COLO668 (cell line): ENCODE results near the gene PTAFR.

Experiments used
- DNase-seq: peaks from one replicate; lab custom pipeline; 2025; ENCODE audit not compliant: unreplicated experiment; lab: John Stamatoyannopoulos, UW

PTAFR gene

GRCh38 chr1:28178690-28179485, 2.4 kb upstream of the PTAFR start:
- no peak for DNase-seq

GRCh38 chr1:28175955-28176485, 470 bp downstream of the PTAFR start:
- DNase-seq: no peak

DNA sequence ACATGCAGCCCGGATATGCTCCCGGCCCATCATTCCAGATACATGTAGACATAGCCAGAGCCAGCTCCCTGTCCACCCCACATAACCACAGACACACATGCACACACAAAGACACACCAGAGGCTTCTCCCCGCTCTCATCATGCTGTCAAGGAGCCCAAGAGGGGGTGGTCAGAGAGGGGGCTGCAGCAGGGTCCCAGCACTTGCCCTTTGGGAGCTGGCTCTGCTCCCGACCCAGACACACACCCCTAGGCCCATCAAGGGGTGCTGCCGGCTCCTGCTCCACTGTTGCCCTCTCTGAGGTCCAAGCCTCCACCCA, 2.6 kb downstream of the PTAFR start:
- no peak for DNase-seq

GRCh38 chr1:28173151-28173979, 3.1 kb downstream of the PTAFR start:
- no peak for DNase-seq

DNA sequence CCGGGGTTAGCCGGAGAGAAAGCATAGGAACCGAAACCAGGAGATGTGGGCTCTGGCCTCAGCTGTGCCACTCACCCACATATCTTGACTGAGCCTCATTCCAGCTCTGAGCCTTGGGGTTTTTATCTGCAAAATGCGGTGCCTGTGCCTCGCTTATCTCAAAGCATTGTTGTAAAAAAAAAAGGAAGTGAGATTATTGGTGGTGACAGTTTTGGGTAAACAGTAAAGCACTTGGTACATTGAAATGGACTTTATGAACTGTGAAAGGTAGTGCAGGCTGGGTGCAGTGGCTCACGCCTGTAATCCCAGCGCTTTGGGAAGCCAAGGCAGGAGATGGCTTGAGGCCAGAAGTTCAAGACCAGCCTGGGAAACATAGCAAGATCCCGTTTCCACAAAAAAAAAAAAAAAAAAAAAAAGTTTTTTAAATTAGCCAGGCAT, 3.8 kb downstream of the PTAFR start:
- no peak for DNase-seq

DNA sequence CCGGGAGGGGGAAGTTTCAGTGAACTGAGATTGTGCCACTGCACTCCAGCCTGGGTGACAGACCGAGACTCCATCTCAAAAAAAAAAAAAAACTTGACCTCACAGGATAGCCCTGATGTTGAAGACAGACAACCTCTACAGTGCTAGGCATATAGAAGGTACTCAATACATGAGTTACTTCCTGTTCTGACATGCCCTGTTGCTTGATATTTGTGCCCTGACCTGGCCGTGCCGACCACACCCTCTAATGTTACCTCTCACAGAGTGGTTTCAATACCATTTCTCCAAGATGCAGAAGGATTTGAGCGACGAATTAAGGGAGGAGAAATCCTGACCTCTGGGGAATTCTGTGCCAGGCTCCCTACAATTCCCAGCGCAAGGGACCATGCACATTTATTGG, 5.2 kb downstream of the PTAFR start:
- no peak for DNase-seq

DNA sequence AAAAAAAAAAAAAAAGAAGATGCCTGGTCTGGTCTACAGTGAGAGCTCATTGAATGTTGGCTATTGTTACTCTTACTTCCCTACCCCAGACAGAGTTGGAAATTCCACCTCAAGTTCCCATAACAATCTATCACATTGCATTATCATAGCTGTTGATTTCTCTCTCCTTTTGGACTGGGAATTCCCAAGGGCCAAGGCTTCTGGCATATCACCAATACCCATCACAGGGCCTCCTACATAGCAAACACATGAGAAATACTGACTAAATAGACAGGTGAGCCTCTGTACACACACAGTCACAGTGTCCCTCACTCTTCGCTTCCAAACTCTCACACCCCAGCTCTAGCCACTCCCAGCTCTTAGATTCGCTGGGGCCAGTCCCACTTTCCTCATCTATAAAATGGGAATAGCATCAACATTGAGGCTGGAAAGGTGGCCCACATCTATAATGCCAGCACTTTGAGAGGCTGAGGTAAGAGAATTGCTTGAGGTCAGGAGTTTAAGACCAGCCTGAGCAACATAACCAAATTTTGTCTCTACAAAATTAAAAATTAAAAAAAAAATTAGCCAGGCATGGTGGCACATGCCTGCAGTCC, 6.4 kb downstream of the PTAFR start:
- no peak for DNase-seq

DNA sequence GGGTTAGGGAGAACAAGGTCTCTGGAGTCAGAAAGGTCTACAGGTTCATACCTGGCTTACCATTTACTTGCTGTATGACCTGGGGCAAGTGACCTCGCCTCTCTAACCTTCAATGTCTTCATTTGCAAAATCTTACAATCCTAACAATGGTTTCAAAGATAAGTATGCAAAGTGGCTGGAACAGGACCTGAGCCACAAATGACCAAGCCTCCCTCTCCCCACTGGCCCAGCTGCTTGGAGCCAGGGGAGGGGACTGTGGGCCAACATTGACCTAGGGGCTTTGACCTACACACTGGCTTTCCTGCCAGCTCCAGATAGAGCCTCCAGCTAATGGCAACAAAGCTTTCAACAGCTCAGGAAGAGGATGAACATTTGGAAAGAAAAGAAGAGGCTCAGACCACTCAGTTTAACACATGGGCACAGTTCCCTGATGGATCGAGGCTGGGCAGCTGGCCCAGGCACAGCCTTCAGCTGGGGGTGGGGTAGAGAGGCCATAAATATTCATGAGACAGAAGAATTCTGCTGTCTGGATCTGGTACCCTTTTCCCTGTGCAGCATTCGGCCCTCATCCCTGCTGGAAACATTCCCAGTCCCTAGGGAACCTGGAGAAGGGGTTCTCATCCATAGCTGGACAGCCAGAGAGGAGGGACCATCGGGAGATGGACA, 12.9 kb downstream of the PTAFR start:
- no peak for DNase-seq

DNA sequence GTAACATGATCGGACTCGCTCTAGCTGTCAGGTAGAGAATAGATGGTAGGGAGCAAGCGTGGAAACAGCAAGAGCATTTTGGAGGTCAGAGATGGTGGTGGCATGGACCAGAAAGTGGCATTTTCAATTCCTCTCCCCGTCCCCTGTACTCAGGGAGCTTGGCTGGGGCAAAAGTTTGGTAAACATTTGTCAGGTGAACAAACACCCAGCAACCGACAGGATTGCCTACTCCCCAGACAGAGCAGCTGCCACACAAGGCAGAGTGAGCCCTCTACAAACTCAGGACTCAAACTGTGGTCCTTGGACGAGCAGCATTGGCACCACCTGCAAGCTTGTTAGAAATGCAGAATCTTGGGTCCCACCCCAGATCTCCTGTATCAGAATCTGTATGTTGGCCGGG, 14.3 kb downstream of the PTAFR start:
- peak; percentile 32 for DNase-seq

DNA sequence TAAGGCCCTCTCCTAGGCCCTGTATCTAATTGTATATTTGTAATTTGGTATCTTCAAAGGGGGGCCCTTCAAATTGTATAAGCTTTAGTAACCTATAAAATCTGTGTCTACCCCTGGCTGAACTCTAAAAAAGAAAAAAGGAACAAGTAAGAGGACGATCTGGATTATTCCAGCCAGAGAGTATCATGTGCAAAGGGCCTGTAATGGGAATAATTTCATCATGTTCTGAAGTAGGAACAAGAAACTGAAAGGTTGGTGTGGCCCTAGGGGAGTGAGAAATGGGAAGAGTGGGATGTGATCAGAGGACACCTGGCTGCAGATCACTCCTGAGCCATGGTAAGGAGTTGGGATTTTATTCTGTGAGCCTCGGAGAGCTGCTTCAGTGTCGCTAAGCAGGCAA, 14.7 kb downstream of the PTAFR start:
- DNase-seq: no peak

DNA sequence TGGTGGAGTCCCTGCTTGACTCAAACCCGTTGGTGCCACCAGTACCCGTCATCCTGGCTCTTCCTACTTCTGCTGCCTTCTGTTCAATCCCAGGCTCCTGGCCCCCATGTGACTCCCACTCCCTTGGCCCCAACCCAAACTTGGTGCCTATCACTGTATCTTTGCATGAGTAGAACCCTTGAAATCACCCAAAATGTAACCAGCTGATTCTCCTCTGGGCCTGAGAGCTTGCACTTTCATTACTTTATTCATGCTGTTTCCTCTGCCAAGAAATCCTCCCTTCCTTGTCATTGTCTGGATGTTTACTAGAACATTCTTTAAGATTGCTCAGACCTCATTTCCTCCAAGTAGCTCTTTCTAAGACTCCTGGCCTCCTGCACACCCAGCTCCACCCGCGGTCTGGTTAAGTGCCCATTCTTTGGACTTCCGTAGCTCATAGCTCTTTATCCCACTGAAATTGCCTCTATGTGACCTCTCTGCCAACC, 15.7 kb downstream of the PTAFR start:
- DNase-seq: no peak

GRCh38 chr1:28159680-28160079, 16.8 kb downstream of the PTAFR start:
- DNase-seq: no peak

- no peak for DNase-seq
Observed at GRCh38 chr1:28159243-28159642, 17.2 kb downstream of the PTAFR start.

DNA sequence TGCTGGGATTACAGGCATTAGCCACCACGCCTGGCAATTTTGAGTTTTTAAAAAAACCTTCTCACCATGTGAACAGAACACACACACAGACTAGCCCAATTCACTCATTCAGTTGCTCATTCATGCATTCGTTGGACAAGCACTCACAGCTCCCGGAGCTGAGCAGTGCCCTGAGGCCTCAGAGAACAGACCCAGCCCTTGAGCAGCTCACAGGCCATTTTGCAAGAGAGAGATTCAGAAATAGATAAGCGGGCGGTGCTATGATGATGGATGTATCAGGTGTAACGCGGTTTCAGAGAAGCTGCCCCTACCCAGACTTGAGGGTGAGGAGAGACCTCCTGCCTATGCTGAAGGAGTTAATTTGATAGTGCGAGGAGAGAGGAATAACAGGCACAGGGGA, 18.6 kb downstream of the PTAFR start:
- no peak for DNase-seq

GRCh38 chr1:28156821-28157220, 19.7 kb downstream of the PTAFR start:
- DNase-seq: no peak

- DNase-seq: no peak
Observed at GRCh38 chr1:28155628-28156027, 20.9 kb downstream of the PTAFR start.

GRCh38 chr1:28154078-28154594, 22.4 kb downstream of the PTAFR start:
- no peak for DNase-seq

- DNase-seq: no peak
Observed at GRCh38 chr1:28150125-28150780, 26.2 kb downstream of the PTAFR start.

- DNase-seq: no peak
Observed at GRCh38 chr1:28148880-28149195, 27.7 kb downstream of the PTAFR start.

DNA sequence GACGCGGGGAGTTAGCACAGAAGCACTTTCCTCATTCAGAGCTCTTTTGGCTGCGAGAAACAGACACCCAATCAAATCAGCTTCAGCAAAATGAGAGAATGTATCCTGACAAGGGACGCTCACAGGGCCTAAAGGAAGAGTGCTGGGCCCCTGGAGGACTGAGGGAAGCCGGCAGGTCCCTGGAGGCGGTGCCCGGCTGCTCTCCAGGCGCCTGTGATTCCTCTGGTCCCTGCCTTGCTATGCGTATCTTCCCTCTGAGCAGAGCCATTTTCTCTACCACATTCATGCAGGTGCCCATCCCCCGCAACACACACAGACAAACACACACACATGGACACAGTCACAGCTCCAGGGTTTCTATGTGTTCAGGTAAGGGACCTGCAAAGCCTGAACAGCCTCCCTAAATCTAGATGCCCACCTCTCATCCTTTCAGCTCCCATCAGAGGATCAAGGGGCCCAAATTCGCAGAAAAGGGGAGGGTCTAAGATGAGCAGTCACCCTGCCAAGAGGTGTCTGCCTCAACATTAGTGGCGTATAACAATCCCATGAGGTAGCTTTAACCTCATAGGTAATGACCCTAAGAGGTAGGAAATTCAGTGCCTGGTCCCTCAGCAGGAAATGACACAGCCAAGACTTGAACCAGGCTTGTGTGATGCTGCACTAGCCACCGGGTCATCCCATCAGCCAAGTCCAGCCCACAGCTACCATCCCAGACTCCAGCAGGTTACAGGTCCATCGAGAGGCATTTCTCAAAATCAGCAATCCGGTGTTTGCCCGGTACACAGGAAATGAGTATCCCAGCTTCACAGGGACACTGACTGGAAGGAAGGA, 29.0 kb downstream of the PTAFR start:
- no peak for DNase-seq
